Spleen (tissue), 7 donors: ENCODE results near the gene SH2D2A.

Experiments used
- POLR2A ChIP-seq, 3 donors: fragments of 450-650 bp; IDR thresholded peaks; one replicate each; pipeline ENCODE4 v1.5.1; 2017; ENCODE audit warnings: antibody characterized with exemption in 3 of 3, mild to moderate bottlenecking in 1 of 3
- POLR2AphosphoS5 ChIP-seq, 3 donors: sonication (generic); formaldehyde crosslinking; IDR thresholded peaks; one replicate each; pipeline ENCODE4 v1.5.1; 2017; ENCODE audit warnings: antibody characterized with exemption in 3 of 3
- TF ChIP-seq, protein P1 (sequence below), 11 experiments: fragments of 200-600 bp in 7 of 11; fragments of 450-650 bp in 4 of 11; sonication (generic) in 4 of 11; IDR thresholded peaks in 8 of 11; conservative IDR thresholded peaks in 3 of 11; 1 replicate in 7 of 11; 2 replicates in 4 of 11; pipeline versions ENCODE4 v1.4.0 to v1.8.0; 2016 to 2021; ENCODE audit warnings: antibody characterized with exemption in 11 of 11, inconsistent platforms in 4 of 11, mild to moderate bottlenecking in 1 of 11
- donor health status: DM: no; HTN: no; CAD: no; lungs with moderate emphysema.
- donor health status: DM: no; HTN: no; CAD: no.
- donor health status: DM: no; HTN: no; CAD: no.

- TF ChIP-seq, protein P1, sequence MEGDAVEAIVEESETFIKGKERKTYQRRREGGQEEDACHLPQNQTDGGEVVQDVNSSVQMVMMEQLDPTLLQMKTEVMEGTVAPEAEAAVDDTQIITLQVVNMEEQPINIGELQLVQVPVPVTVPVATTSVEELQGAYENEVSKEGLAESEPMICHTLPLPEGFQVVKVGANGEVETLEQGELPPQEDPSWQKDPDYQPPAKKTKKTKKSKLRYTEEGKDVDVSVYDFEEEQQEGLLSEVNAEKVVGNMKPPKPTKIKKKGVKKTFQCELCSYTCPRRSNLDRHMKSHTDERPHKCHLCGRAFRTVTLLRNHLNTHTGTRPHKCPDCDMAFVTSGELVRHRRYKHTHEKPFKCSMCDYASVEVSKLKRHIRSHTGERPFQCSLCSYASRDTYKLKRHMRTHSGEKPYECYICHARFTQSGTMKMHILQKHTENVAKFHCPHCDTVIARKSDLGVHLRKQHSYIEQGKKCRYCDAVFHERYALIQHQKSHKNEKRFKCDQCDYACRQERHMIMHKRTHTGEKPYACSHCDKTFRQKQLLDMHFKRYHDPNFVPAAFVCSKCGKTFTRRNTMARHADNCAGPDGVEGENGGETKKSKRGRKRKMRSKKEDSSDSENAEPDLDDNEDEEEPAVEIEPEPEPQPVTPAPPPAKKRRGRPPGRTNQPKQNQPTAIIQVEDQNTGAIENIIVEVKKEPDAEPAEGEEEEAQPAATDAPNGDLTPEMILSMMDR (IDR thresholded peaks at IDR 0.05 in 8 of 11, conservative IDR thresholded peaks at IDR 0.05 in 3 of 11) = no peak
- TF ChIP-seq POLR2A (IDR thresholded peaks at IDR 0.05) (peak in 2 of 3 donors; percentile 37 to 59), POLR2AphosphoS5 (IDR thresholded peaks at IDR 0.05) (peak; percentile 71 to 96 (median 86))
These were observed at the start of gene SH2D2A for GRCh38 chr1:156816561-156817328.
